SH-SY5Y (cell line): ENCODE measurements around the gene SOCS6.

Experiments used
- GATA2 ChIP-seq: IDR thresholded peaks from 2 replicates; pipeline ENCODE4 v1.6.1; 2011; ENCODE audit warnings: mild to moderate bottlenecking, low read depth, low read length
- GATA3 ChIP-seq: IDR thresholded peaks from 2 replicates; pipeline ENCODE4 v1.6.1; 2011; ENCODE audit warnings: low read depth, mild to moderate bottlenecking, low read length, moderate library complexity

SOCS6 gene

GRCh38 chr18:70276416-70277191, 12.2 kb upstream of the SOCS6 start:
- TF ChIP-seq GATA2 (no peak), GATA3 (no peak)

GRCh38 chr18:70279470-70279869, 9.4 kb upstream of the SOCS6 start:
- no peak for TF ChIP-seq GATA3
- no peak for TF ChIP-seq GATA2

GRCh38 chr18:70280007-70280925, 8.6 kb upstream of the SOCS6 start:
- TF ChIP-seq GATA3 (no peak), GATA2 (no peak)

- TF ChIP-seq GATA2 (no peak), GATA3 (no peak)
Observed at GRCh38 chr18:70284976-70285620, 3.7 kb upstream of the SOCS6 start.

GRCh38 chr18:70287731-70288130, 1.1 kb upstream of the SOCS6 start:
- TF ChIP-seq GATA3 (no peak), GATA2 (no peak)

GRCh38 chr18:70288171-70288850, 534 bp upstream of the SOCS6 start:
- TF ChIP-seq GATA3: no peak
- TF ChIP-seq GATA2: no peak

GRCh38 chr18:70289351-70290312, 787 bp downstream of the SOCS6 start:
- no peak for TF ChIP-seq GATA3

- TF ChIP-seq GATA3: no peak
- no peak for TF ChIP-seq GATA2
Observed at GRCh38 chr18:70290482-70291294, 1.8 kb downstream of the SOCS6 start.

- TF ChIP-seq GATA2 (no peak), GATA3 (no peak)
Observed at GRCh38 chr18:70291295-70291574, 2.4 kb downstream of the SOCS6 start.

GRCh38 chr18:70292628-70293027, 3.8 kb downstream of the SOCS6 start:
- TF ChIP-seq GATA2 (no peak), GATA3 (no peak)

- TF ChIP-seq GATA2 (no peak), GATA3 (no peak)
Observed at GRCh38 chr18:70293166-70293565, 4.3 kb downstream of the SOCS6 start.

GRCh38 chr18:70294471-70295191, 5.8 kb downstream of the SOCS6 start:
- TF ChIP-seq GATA3 (peak; percentile 96), GATA2 (peak; percentile 81; the same call in 1 of the 2 replicates)
